ENCODE data around the gene CLDN17. TPM values are rescaled to one million over a fixed set of nuclear protein-coding genes. Genes with fewer than 3 reads are reported as not detected.

The CLDN17 gene
- total and polyA plus RNA-seq, 2 of the 8 experiments (the other 6 are each of a cell fraction or from before 2014, with no cell fraction given), result not detected

DNA sequence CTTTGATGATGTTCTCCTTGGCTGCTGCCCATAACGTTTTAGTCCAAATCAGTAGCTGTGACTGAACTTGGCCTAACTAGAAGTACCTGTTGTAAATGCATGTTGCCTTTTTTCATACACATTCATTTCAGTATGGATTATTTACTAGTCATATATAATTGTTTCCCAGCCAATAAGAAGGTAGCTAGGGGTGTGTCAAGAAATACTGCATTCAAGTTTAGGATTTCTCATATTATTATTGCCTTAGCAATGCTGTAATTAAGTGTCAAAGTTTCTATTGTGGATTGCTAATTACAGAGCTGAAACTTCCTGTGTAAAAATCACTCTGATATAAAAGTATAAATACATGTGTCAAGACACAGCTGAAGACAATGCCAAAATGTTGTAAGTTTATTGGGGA, at the start of gene CLDN17 (continued):
- TF ChIP-seq KDM4A (IDR thresholded peaks at IDR 0.05; ENCODE audit: low read depth, low read length, severe bottlenecking) (no peak), ATF3 (IDR thresholded peaks at IDR 0.05; ENCODE audit: insufficient read depth, low read depth, low read length) (no peak), TBP (IDR thresholded peaks at IDR 0.05; ENCODE audit: low read depth, low read length) (no peak), HDAC2 (IDR thresholded peaks at IDR 0.05; ENCODE audit: borderline replicate concordance in 1 of 2, low read depth in 2 of 2, low read length in 2 of 2) (no peak), TAF7 (optimal IDR thresholded peaks at IDR 0.05; ENCODE audit: borderline replicate concordance, low read depth, low read length) (no peak)
- TF ChIP-seq, protein P1, sequence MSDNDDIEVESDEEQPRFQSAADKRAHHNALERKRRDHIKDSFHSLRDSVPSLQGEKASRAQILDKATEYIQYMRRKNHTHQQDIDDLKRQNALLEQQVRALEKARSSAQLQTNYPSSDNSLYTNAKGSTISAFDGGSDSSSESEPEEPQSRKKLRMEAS (IDR thresholded peaks at IDR 0.05), result no peak
